A673 (cell line): ENCODE results near the gene PNPT1.

ENCODE experiments used
- CTCF ChIP-seq: fragments of 300-800, 200-600 bp; sonication (generic); conservative IDR thresholded peaks from 2 replicates; pipeline ENCODE4 v1.5.1; 2017; ENCODE audit warnings: low read depth, mild to moderate bottlenecking, antibody characterized with exemption, low read length, moderate library complexity, mixed read lengths
- EZH2 ChIP-seq: fragments of 200-600 bp; sonication (generic); IDR thresholded peaks from 2 replicates; pipeline ENCODE4 v1.6.1; 2017; ENCODE audit warnings: borderline replicate concordance, low read depth, mild to moderate bottlenecking, mixed read lengths, antibody characterized with exemption, low read length; ENCODE audit not compliant: poor library complexity, severe bottlenecking

- TF ChIP-seq CTCF (no peak), EZH2 (no peak)
Observed at GRCh38 chr2:55611997-55612396, 81.6 kb downstream of the PNPT1 start.
